Vagina (tissue), 2 donors: Measurements from ENCODE around the gene RECK.

ENCODE experiments used
- CTCF ChIP-seq, 3 experiments: fragments of 450-650 bp in 2 of 3; fragments of 200-600 bp in 1 of 3; sonication (generic) in 1 of 3; IDR thresholded peaks; one replicate each; pipeline ENCODE4 v1.5.1; 2017 to 2019; ENCODE audit warnings: antibody characterized with exemption in 3 of 3, mild to moderate bottlenecking in 2 of 3, moderate library complexity in 2 of 3
- POLR2AphosphoS5 ChIP-seq, 2 donors: sonication (generic); formaldehyde crosslinking; IDR thresholded peaks; one replicate each; pipeline ENCODE4 v1.9.0; 2017; ENCODE audit warnings: antibody characterized with exemption in 2 of 2, mild to moderate bottlenecking in 2 of 2, low read depth in 1 of 2; ENCODE audit not compliant: insufficient read depth in 1 of 2

GRCh38 chr9:36088020-36088419, 51.3 kb downstream of the RECK start:
- no peak for TF ChIP-seq CTCF (IDR thresholded peaks at IDR 0.05)
- TF ChIP-seq POLR2AphosphoS5 (IDR thresholded peaks at IDR 0.05; ENCODE audit: insufficient read depth in 1 of 2, low read depth in 1 of 2) = no peak
